Islet precursor cell (in vitro differentiated cells): ENCODE results near the gene PIM3.

Source experiments
- DNase-seq: peaks from one replicate; pipeline ENCODE4 v3.0.0-alpha.2; 2018

Gene PIM3

GRCh38 chr22:49960159-49961004 is at the start of gene PIM3:
TSS of gene PIM3 (plus strand) at chr22:49960772. CDS start at chr22:49960948, 176 bp downstream.
- DNase-seq, result peak; percentile 97

- DNase-seq, result no peak
Measured at GRCh38 chr22:49911881-49912625, 48.5 kb upstream of the PIM3 start.

- DNase-seq, result no peak
Measured at GRCh38 chr22:49913026-49913425, 47.5 kb upstream of the PIM3 start.

- no peak for DNase-seq
Measured at GRCh38 chr22:49913446-49913845, 47.1 kb upstream of the PIM3 start.

DNA sequence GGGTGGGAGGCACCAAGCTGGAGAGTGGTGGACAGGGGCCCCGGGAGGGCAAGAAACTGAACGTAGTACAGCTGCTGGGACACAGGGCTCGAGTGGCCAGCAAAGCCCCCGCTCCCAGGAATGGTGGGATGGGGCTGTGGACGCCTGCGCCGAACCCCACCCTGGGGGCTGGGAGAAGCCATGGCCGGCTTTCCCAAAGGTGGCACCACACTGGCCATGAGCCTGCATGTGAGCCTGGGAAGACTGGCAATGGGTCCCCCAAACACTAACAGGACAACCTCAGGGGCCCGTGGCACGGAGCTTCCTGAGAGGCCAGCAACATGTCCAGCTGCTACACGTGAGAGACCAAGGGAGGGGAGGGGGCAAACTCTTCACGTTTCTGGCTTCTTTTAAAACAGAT is 46.3 kb upstream of the PIM3 start:
- no peak for DNase-seq

GRCh38 chr22:49915610-49916009 is 45.0 kb upstream of the PIM3 start:
- no peak for DNase-seq

DNA sequence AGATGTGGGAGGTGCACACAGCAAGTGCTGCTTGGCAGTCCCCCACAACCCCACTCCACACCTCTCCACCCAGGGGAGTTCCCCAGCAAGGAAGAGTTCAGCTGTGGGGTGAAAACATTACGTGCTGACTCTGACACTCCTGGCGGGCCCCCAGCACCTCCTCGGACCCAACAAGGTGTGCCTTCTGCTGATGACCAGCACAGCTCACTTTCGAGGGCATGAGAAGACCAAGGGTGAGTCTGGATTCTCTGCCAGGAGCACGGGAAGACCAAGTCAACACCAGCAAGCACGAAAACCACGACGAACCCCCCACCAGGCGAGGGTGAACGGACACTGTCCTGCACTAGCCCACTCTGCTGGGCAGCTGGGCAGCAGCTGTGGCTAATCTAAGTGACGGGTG is 43.7 kb upstream of the PIM3 start:
- no peak for DNase-seq

DNA sequence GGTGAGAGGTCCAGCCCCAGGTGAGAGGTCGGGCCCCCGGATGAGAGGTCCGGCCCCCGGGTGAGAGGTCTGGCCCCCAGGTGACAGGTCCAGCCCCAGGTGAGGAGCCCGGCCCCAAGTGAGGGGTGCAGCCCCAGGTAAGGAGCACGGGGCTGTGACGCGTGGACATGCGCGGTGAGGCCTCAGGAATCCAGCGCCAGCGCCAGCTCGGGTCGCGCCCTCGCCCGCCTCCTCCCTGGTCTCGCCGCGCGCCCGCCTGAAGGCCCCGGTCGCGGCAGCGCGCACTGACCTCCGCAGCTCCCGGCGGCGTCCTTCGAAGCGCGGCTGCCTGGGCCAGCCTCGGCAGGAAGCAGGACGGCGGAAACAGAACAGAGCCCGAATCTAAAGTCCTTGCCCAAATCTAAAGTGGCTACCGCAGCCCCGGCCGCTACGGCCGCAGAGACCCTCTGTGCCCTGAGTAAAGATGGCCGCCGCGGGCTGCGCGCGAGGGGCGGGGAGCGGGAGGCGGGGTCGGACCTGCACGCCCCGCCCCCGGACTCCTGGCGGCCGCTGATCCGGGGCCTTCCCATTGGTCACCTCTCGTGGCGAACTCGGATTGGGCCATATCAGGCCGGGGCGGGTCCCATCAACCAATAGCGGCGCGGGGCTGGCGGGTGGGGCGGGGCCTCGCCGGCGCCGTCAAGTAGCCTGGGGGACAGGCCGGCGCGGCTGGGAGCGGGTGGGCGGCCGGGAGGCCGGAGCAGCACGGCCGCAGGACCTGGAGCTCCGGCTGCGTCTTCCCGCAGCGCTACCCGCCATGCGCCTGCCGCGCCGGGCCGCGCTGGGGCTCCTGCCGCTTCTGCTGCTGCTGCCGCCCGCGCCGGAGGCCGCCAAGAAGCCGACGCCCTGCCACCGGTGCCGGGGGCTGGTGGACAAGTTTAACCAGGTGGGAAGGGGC is 42.3 kb upstream of the PIM3 start, which contains the start of the genes ALG12 and CRELD2:
Gene ALG12 (minus strand): TSS at position 465 of the 937 bp plus-strand sequence. CDS start 4,673 bp downstream, outside the sequence.
Gene CRELD2 (plus strand): TSS at position 661 of the 937 bp plus-strand sequence. CDS start 136 bp downstream, at position 797.
- peak; percentile 99 for DNase-seq

DNA sequence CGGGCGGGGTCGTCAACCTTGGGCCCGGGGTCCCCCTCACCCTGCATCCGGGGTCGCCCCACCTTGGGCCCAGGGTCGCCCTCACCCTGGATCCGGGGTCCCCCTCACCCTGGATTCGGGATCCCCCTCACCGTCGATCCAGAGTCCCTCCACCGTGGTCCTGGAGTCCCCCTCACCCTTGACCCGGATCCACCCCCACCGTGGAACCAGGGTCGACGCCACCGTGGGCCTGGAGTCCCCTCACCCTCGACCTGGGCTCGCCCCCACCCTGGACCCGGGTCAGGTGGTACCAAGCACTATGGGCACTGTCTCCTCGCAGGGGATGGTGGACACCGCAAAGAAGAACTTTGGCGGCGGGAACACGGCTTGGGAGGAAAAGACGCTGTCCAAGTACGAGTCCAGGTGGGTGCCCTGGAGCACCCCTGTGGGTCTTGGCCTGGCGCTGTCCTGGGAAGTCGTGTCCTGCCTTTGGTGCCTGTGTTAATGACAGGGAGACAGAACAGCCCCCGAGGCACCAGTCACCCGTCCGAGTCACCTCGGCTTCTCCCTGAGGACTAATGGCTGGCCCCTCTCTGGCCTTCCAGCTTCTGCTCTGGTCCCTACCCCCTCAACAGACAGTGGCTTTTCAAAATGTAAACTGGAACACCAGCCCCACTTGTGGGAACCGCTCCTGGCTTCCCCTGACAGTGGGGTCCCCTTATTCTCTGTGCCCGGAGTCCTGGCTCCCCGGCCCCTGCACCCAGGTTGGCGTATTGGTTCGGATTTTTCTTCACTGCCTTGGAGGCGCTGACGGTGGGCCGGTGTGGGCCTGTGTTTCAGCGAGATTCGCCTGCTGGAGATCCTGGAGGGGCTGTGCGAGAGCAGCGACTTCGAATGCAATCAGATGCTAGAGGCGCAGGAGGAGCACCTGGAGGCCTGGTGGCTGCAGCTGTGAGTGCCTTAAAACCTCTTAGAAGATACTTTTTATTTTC is 41.4 kb upstream of the PIM3 start:
- no peak for DNase-seq

GRCh38 chr22:49920859-49921258 is 39.7 kb upstream of the PIM3 start:
- DNase-seq, result no peak

DNA sequence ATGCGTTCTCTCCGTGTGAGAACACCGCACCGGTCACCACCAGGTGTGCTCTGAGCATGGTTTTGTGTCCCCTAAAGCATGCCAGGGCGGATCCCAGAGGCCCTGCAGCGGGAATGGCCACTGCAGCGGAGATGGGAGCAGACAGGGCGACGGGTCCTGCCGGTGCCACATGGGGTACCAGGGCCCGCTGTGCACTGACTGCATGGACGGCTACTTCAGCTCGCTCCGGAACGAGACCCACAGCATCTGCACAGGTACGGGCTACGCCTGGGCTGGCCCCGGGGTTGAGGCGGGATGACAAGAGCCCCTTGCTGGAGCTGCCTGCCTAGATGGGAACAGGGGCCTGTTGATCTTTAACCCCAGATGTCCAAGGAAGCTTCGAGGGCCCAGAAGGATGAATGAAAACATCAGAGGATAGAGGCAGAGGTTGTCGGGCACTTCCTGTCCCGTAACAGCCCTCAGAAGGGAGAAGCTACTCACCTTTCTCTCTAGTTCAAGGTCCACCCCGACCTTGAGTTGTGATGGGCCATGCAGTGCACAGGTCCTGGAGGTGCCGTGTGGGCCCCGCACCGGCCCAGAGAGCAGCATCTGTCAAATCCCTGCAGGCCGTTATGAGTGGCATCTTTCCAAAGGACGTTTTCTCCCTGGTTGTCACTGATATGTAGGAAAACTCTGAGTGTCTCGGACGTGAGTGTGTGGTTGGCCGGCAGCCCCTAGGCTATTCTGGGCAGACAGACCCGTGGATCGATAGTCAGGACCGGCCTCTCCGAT is 38.9 kb upstream of the PIM3 start:
- no peak for DNase-seq

DNA sequence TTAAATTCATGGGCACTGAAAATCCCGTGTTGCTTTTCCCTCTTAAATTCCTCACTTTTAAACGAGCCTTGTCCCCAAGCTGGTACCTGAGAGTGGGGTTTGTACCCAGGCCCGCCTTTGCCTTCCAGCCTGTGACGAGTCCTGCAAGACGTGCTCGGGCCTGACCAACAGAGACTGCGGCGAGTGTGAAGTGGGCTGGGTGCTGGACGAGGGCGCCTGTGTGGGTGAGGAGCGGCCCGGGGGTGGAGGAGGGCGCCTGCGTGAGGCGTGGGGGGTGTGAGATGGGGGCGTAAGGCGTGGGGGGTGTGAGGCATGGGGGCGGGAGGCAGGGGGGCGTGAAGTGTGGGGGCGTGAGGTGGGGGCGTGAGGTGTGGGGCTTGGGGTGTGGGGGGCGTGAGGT is 38.1 kb upstream of the PIM3 start:
- no peak for DNase-seq

- DNase-seq, result no peak
Measured at GRCh38 chr22:49922926-49923325, 37.6 kb upstream of the PIM3 start.

GRCh38 chr22:49923445-49923844 is 37.1 kb upstream of the PIM3 start:
- DNase-seq, result no peak

DNA sequence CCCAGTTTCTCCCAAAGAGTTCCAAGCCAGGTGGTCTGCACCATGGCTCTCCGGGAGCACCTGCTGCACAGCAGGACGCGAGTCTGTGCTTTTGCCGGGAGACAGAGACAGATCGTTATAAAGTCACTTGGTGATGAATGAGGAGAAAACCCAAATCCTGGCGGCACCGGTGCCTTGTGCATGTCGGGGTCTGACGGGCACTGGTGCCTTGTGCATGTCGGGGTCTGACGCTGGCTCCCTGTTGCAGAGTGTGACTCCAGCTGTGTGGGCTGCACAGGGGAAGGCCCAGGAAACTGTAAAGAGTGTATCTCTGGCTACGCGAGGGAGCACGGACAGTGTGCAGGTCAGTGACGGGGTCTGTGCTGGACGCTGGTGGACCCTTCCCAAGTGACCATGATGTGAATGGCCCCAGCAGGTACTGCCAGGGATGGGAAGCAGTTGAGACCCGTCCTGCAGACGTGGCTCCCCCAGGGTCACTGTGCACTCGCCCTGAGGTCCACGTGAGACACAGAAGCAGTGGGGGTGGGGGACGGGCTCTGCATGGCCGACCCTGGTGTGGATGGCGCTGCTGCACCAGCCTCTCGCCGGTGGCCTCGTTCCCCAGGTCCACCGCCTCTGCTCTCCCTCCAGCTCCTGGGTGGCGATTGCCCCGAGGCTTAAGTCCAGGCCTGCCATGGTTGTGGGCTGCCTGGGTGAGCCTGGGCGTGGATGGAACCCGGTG is 36.3 kb upstream of the PIM3 start:
- no peak for DNase-seq

DNA sequence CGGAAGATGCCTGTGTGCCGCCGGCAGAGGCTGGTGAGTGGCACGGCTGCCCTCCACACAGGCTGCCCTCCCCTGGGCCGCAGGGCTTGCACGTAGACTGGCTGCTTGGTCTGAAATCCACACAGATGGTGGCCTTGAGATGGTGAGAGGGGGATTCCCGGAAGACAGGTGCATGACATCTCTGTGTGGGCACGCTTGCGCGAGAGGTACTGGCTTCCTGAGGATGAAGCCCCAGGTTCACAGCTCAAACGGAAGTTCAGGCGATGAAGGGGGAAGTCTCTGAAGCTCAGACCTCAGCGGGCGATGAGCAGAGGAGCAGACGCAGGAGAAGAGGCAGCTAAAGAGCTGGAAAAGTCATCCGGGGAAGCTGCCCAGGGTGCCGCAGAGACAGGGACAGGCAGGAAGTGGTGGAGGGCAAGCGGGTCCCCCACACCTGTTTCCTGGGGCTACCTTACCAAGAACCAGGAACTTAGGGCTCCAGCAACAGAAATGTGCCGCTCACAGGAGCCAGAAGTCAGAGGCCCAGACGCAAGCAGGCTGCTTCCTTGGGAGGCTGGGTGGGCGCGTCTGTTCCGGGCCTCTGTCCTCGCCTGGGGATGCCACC is 34.9 kb upstream of the PIM3 start:
- no peak for DNase-seq

GRCh38 chr22:49926916-49927315 is 33.7 kb upstream of the PIM3 start:
- DNase-seq, result no peak

DNA sequence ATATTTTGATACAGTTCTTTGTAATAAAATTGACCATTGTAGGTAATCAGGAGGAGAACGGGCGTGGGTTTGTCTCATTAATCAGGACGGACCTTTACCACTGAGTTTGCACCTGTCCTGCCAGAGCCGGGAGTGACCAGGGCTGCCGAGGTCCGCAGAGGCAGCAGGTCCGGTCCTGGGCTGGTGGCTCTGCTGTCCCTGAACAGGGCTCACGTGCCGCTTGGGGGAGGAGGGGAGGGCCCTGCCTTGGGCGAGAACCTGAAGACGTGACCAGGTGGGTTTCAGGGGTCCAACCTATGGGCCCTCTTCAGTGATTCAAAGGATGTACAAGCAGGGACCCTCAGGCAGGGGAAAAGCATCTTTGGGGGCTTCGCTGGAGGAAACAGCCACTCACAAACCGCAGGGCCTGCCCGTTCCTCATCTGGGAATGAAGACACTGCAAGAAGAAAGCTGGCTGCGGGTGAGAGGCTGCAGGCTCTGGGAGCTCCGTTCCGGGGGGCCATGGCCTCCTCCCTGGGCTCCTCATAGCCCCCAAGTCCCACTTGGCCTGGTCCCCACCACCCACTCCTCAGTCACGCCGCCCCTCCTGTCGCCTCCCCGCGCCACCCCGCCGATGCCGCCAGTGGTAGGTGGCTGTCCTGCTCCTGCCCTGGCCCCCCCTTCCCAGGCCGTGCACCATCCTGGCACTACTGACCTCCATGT is 32.9 kb upstream of the PIM3 start:
- DNase-seq, result no peak

- no peak for DNase-seq
Measured at GRCh38 chr22:49928185-49928495, 32.4 kb upstream of the PIM3 start.
